ENCODE data around the gene CDH10.

Gene CDH10

GRCh38 chr5:24644761-24645160 is at the start of gene CDH10:
CDH10 (minus strand) TSS chr5:24644978; CDS start chr5:24593490, 51,488 bp downstream.
- no peak for DNase-seq (ENCODE audit: low read depth, low spot score)

DNA sequence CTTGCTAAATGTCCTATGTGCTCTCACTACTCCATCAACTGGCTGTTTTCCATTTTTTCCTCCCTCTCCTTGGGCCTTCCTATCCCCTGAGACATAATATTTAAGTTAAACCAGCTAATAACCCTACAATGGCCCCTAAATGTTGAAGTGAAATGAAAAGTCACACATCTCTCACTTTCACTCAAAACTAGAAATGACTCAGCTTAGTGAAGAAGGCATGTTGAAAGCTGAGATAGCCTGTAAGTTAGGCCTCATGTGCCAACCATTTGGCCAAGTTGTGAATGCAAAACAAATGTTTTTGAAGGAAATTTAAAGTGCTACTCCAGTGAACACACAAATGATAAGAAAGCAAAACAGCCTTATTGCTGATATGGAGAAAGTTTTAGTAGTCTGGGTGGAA is 48.8 kb upstream of the CDH10 start:
- no peak for DNase-seq (ENCODE audit: low read depth, low spot score)

DNA sequence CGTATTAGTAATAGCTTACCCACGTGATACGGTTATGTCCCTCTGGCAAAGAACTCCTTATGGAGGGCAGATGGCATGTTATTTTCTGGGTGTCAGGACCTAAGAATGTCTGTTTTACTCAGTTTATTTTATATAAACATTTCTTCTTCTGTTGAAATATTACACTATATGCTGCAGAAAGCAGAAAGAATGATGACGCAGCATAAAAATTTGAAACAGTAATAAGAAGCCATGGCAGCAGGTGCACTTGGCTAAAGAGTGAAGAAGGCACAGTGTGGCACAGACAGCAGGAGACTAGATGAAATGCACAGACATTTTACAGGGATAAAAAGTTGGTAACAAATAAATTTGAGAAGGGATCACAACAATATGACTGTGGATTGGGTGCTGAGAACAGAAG is 46.3 kb upstream of the CDH10 start:
- DNase-seq (ENCODE audit: low read depth, low spot score) = no peak

DNA sequence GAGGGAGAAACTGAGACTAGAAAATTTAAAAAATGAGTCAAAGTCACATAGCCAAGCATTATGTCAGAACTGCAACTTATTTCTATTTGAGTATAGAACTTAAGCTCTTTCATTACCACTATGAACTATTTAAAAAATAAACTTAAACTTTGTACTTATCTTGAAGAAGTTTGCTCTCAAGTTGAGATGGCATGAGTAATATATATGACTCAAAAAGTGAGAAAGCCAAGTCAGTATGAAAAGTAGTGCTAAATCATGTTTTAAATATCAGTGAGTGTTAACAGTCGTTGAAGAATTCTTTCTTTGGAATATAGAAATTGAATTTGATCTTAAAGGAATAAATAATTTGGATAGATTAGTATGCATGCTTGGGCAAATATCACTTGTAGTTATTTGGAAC is 36.3 kb upstream of the CDH10 start:
- no peak for DNase-seq (ENCODE audit: low read depth, low spot score)

- no peak for DNase-seq (ENCODE audit: low read depth, low spot score)
These were observed 23.3 kb upstream of the CDH10 start for GRCh38 chr5:24668050-24668449.

GRCh38 chr5:24649531-24649930 is 4.8 kb upstream of the CDH10 start:
- no peak for DNase-seq (ENCODE audit: low read depth, low spot score)

GRCh38 chr5:24646915-24647314 is 2.1 kb upstream of the CDH10 start:
- no peak for DNase-seq (ENCODE audit: low read depth, low spot score)

GRCh38 chr5:24645483-24645882 is 705 bp upstream of the CDH10 start:
- no peak for DNase-seq (ENCODE audit: low read depth, low spot score)

DNA sequence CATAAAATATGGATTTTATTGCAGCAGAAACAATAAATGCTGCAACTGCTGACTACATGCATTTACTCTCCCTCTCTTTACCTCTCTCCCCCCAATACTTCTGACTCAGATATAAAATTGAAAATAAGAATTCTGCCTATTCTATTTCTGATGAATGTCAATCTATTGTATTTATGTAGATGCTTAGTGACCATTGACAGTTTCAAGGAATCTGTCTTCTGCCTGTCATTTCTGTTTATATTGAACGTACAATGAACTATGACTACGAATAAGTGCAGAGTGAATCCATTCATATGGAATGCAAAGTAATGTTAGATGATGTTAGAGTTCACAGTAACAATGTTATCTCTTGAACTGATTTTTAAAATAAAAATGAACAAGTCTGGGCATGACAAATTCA is 898 bp downstream of the CDH10 start:
- DNase-seq (ENCODE audit: low read depth, low spot score) = no peak

- DNase-seq (ENCODE audit: low read depth, low spot score) = no peak
These were observed 1.6 kb downstream of the CDH10 start for GRCh38 chr5:24643156-24643555.

DNA sequence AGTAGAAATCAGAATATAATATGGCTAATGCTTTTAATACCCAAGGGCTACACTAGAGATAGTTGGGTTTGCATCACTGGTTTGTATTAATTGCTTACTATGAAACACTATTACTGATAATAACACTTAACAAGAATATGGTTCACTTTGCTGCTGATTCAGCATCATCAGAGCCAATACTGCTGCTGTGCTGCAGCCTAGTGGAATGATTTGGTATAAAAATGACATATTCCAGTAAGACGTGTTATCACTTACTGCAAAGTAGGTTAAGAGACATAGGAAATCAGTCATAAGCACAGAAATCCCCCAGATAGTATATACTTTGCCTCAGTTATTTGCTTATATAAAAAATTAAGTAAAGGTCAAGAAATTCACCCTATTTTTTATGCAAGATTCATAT is 2.8 kb downstream of the CDH10 start:
- DNase-seq (ENCODE audit: low read depth, low spot score) = no peak

DNA sequence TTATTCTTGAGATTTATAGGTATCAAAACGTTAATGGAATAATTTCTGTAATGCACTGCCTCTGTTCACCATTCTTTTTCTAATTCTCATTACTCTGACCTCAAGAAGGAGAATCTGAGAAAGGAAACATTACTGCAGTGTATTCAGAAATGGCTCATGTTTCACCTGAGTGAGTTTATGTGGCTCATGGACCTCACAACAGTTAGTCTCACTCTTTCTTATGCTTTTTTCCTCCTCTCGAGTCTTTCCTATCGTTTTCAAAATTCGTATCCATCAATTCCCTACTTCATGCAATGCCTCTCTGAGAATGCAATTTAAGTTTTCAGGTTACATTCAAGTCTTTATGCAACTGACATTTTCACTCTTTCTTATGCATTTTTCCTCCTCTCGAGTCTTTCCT is 9.6 kb downstream of the CDH10 start:
- DNase-seq (ENCODE audit: low read depth, low spot score) = no peak

GRCh38 chr5:24633715-24634325 is 11.0 kb downstream of the CDH10 start:
- no peak for DNase-seq (ENCODE audit: low read depth, low spot score)

DNA sequence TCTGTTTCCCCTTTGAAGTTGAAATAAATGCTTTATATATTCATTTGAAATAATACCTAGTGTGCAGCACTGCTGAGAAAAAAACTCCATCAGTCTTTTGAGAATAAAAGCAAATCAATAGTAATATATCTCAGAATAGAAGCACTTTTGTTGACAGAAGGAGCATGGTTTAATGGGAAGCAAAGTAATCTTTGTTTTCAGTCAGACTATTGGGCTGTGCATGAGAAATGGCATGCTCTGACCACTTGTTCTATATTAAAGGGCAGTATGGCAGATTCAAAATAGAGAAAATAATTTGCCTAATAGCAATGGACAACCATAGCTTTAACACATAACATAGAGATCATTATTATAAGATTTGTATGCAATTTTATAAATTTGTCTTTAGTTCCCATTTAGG is 12.4 kb downstream of the CDH10 start:
- DNase-seq (ENCODE audit: low read depth, low spot score) = no peak

- no peak for DNase-seq (ENCODE audit: low read depth, low spot score)
These were observed 13.9 kb downstream of the CDH10 start for GRCh38 chr5:24630918-24631317.

DNA sequence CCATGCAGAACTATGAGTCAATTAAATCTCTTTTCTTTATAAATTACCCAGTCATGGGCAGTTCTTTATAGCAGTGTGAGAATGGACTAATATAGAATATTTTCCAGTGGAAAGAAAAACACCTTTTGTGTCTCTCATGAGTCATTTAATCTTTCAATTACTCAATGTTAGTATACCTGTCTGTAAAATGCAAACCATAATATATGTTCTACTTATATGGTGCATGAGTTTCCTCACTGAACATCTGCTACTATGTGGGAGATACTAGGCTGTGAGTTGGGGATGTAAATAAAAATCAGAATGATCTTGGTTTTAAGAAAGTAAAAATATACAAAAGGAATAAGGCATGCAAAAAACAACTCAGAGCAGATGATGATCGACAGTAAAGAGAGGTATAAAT is 15.0 kb downstream of the CDH10 start:
- DNase-seq (ENCODE audit: low read depth, low spot score) = no peak

DNA sequence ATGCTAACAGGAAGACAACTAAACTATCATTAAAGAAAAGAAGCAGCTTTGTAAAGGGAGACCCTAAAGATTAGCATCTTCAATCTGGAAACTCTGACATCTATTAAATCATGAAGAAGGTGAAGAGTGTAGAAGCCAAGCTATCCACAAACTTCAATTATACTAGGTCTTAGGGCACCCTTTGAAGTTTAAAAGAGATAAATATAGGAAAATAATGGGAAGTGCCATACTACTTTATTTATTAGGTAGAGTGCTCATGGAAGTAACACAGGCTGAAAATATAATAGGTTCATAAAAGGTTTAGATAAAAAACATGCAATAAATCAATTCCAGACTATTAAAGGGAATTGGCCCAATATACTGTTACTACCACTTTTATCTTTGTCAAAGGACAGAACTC is 19.9 kb downstream of the CDH10 start:
- no peak for DNase-seq (ENCODE audit: low read depth, low spot score)

- DNase-seq (ENCODE audit: low read depth, low spot score) = no peak
These were observed 21.2 kb downstream of the CDH10 start for GRCh38 chr5:24623624-24624023.

- DNase-seq (ENCODE audit: low read depth, low spot score) = no peak
These were observed 21.7 kb downstream of the CDH10 start for GRCh38 chr5:24623031-24623430.

- no peak for DNase-seq (ENCODE audit: low read depth, low spot score)
These were observed 23.0 kb downstream of the CDH10 start for GRCh38 chr5:24621792-24622191.

DNA sequence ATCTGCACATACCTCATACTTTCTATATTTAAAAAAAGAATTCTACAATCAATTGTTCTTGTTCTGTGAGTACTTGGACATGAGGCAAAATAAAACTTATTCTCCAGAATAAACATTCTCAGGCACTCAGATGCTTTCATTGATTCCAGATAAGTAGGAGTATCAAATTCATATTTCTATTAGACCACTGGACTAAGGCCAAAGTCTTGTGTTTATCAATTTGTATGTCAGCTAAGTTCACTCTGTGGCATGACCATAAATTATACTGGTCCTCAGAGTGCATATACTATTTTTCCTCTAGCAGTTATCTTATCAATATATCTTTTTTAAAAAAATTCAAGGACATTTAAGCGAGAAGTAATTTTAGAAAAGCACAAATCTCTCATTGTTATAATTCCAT is 28.2 kb downstream of the CDH10 start:
- no peak for DNase-seq (ENCODE audit: low read depth, low spot score)

GRCh38 chr5:24615159-24615558 is 29.6 kb downstream of the CDH10 start:
- no peak for DNase-seq (ENCODE audit: low read depth, low spot score)

GRCh38 chr5:24609706-24610105 is 35.1 kb downstream of the CDH10 start:
- DNase-seq (ENCODE audit: low read depth, low spot score) = no peak

GRCh38 chr5:24606971-24607370 is 37.8 kb downstream of the CDH10 start:
- DNase-seq (ENCODE audit: low read depth, low spot score) = no peak
